Activated naive CD4-positive, alpha-beta T cell treated with anti-CD3 and anti-CD28 coated beads, Interleukin-2, amount 50 U/mL, for 72 hours (primary cell): ENCODE results near the gene CLDN16. TPM values are rescaled to one million over a fixed set of nuclear protein-coding genes. Genes with fewer than 3 reads are reported as not detected.

Source experiments
- ATAC-seq, 2 donors: fragments of 150-1000 bp; cut with Tn5 transposase; 2 replicates each; pipeline ENCODE4 v1.10.0; 2021; ENCODE audit warnings: mild to moderate bottlenecking in 2 of 2, moderate library complexity in 2 of 2
- DNase-seq, 2 donors: peaks; one replicate each; pipeline ENCODE4 v3.0.0; 2021 to 2022; ENCODE audit warnings: low spot score in 2 of 2
- H3K27ac Mint-ChIP-seq, 2 donors: one replicate each; pipeline ENCODE4 v1.8.0; 2022; ENCODE audit warnings: mild to moderate bottlenecking in 2 of 2, mixed read lengths in 2 of 2
- H3K36me3 Mint-ChIP-seq, 2 donors: one replicate each; pipeline ENCODE4 v1.8.0; 2022; ENCODE audit warnings: mixed read lengths in 2 of 2
- H3K9me3 Mint-ChIP-seq, 2 donors: one replicate each; pipeline ENCODE4 v1.8.0; 2022; ENCODE audit warnings: mixed read lengths in 2 of 2
- total RNA-seq, 2 donors: library from RNA; stranded (reverse); gene quantifications; one replicate each; pipeline ENCODE4 v1.2.3, GENCODE V29; 2022

Gene CLDN16, protein sequence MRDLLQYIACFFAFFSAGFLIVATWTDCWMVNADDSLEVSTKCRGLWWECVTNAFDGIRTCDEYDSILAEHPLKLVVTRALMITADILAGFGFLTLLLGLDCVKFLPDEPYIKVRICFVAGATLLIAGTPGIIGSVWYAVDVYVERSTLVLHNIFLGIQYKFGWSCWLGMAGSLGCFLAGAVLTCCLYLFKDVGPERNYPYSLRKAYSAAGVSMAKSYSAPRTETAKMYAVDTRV
- not detected for total RNA-seq

- H3K27ac Mint-ChIP-seq = no peak within 1 kb of the TSS
- no peak for DNase-seq
- ATAC-seq = no peak
Measured at GRCh38 chr3:190387578-190388213, at the start of gene CLDN16. Gene CLDN16 (plus strand): TSS chr3:190388163. CDS start chr3:190388330, 167 bp downstream.

DNA sequence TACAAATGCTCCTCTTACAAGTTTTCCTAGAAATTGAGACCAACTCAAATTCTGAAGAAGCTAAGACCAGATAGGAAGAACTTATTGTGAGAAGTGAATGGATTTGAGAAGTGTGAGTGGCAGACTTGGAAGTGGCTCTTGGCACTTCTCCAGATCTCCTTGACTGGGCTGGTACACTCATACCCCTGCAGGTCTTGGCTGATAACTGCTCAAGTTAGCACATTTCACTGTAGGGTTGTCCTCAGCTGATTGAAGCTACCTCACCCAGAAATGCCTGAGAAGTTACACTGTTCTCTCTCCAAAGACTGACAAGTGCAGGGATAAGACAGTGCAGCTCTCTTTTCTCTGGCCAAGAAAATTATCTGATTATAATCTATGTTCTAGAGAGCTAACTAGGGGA lies 49.2 kb upstream of the CLDN16 start:
- peaks cover 0 to 8% of the 10 kb centered on the region in 2 donors for H3K9me3 Mint-ChIP-seq
- DNase-seq (no peak), ATAC-seq (no peak)
- H3K27ac Mint-ChIP-seq = no peak overlapping the region
- peaks cover 5 to 10% of the 10 kb centered on the region in 2 donors for H3K36me3 Mint-ChIP-seq

More at GRCh38 chr3:190387578-190388213, at the start of gene CLDN16:
- Mint-ChIP-seq H3K9me3 (no peaks in the 10 kb centered on the region), H3K36me3 (no peaks in the 10 kb centered on the region)

DNA sequence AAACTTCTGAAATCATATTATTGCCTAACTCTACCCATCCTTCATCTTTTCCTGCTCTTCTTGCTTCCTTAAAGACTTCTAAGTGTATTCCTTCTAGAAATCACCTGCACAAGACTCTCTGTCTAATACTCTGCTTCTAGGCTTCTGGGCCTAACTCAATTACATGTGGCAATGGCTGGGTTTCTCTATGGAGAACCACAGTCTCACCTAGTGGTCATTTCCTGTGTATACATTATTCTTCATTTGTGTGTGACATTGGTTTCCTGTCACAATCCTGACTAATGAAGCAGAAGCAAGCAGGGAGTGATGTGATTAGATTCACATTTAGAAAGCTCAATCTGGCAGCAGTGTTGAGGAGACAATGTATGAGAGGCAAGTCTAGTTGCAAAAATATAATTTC lies 48.8 kb upstream of the CLDN16 start:
- ATAC-seq (peak; percentile 45 to 63), DNase-seq (no peak)
- no peak overlapping the region for H3K27ac Mint-ChIP-seq
- H3K36me3 Mint-ChIP-seq = peaks cover 5 to 10% of the 10 kb centered on the region in 2 donors
- H3K9me3 Mint-ChIP-seq = peaks cover 0 to 8% of the 10 kb centered on the region in 2 donors

GRCh38 chr3:190340071-190340470 lies 47.9 kb upstream of the CLDN16 start:
- Mint-ChIP-seq H3K36me3 (peaks cover 5 to 10% of the 10 kb centered on the region in 2 donors), H3K27ac (no peak overlapping the region), H3K9me3 (peaks cover 0 to 8% of the 10 kb centered on the region in 2 donors)
- ATAC-seq (no peak), DNase-seq (no peak)

DNA sequence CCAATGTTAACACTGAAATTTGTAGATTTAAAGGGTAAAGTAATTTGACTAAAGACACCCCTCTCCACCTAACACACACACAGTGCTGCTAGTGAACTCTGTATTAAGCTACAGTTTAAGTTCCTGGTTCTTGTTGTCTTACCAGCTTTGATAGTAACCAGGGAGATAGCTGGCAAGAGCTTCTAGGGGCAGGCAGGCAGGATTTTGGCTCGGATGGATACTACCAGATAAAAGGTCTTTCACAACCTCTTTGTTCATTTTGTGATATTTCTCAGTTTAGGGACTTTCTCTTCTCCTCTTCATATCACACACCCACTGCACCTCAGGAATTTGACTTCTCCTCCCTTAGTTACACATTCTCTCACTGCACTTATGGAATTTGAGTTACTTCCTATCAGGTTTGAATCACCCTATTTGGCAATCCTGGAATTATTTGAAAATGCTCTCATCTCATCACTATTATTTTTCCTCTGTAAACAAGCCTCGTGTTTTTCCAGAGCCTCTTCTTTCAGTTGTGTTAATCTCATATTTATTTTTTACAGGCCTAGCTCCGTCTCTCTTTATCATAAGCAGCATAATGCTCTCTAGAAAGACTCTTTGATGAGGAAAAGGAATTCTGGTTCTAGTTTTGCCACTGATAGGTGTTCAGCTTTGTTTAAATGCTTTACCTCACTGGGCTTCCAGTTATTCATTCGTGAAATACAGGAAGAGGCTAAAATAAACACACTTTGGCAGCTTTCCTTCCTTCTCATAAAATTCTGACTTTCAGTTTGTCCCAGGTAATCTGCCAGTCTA lies 42.7 kb upstream of the CLDN16 start:
- no peak for DNase-seq
- Mint-ChIP-seq H3K9me3 (peaks cover 0 to 13% of the 10 kb centered on the region in 2 donors), H3K36me3 (peaks cover 1 to 6% of the 10 kb centered on the region in 2 donors), H3K27ac (no peak overlapping the region)
- ATAC-seq = no peak

- Mint-ChIP-seq H3K36me3 (no peaks in the 10 kb centered on the region), H3K27ac (no peak overlapping the region), H3K9me3 (peaks cover 0 to 8% of the 10 kb centered on the region in 2 donors)
- DNase-seq = no peak
- ATAC-seq = no peak
Measured at GRCh38 chr3:190345878-190346277, 42.1 kb upstream of the CLDN16 start.

GRCh38 chr3:190346541-190346940 lies 41.4 kb upstream of the CLDN16 start:
- no peak for ATAC-seq
- H3K27ac Mint-ChIP-seq = no peak overlapping the region

DNA sequence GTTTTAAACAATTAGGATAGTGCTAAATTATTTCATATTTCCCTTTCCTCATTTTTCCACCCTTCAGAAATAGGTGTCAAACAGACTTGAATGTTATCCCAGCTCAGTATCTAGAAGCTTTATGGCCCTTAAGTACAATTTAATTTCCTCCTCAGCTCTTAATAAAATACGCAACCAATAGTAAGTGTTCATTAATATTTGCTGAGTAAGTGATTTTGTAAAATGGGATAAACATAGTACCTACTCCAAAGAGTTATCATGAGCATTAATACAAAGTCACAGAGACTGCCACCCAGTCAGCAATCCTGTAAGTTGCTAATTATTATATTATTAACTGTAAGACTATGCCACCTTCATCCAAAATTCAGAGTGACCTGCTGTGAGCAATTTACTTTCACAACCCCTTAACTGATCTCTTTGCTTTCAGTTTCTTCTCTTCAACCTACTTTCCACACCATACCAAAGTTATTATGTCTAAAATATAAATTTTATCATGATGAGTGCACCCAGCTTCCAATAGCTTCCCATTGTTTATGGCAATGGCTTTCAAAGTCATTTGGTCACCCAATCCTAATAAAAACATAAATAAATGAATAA lies 35.0 kb upstream of the CLDN16 start:
- Mint-ChIP-seq H3K36me3 (no peaks in the 10 kb centered on the region), H3K27ac (no peak overlapping the region), H3K9me3 (peaks cover 0 to 9% of the 10 kb centered on the region in 2 donors)
- DNase-seq (no peak), ATAC-seq (no peak)

More at GRCh38 chr3:190346541-190346940, 41.4 kb upstream of the CLDN16 start:
- DNase-seq = no peak
- H3K36me3 Mint-ChIP-seq = no peaks in the 10 kb centered on the region
- H3K9me3 Mint-ChIP-seq = peaks cover 0 to 13% of the 10 kb centered on the region in 2 donors

DNA sequence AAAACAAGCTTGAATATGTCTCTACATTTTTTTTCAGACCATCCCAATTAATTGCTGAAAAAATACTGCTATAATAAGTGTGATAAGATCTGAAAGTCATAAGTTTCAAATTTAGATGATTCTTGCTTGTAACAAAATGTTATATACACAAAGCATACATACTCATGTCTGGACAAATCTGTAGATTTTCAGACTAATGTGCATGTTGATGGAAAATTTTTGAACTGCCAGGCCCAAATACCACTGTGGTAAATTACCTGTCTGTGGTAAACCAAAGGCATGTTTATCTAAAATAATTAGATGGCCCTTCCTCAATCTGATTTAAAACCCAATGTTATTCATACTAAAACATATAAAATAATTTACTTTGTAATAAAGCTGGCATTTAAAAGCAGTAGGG lies 31.7 kb upstream of the CLDN16 start:
- DNase-seq = no peak
- ATAC-seq = no peak
- peaks cover 0 to 2% of the 10 kb centered on the region in 2 donors for H3K9me3 Mint-ChIP-seq
- H3K36me3 Mint-ChIP-seq = no peaks in the 10 kb centered on the region
- no peak overlapping the region for H3K27ac Mint-ChIP-seq

GRCh38 chr3:190357468-190357867 lies 30.5 kb upstream of the CLDN16 start:
- ATAC-seq (no peak), DNase-seq (no peak)
- H3K36me3 Mint-ChIP-seq = no peaks in the 10 kb centered on the region
- no peak overlapping the region for H3K27ac Mint-ChIP-seq
- no peaks in the 10 kb centered on the region for H3K9me3 Mint-ChIP-seq

DNA sequence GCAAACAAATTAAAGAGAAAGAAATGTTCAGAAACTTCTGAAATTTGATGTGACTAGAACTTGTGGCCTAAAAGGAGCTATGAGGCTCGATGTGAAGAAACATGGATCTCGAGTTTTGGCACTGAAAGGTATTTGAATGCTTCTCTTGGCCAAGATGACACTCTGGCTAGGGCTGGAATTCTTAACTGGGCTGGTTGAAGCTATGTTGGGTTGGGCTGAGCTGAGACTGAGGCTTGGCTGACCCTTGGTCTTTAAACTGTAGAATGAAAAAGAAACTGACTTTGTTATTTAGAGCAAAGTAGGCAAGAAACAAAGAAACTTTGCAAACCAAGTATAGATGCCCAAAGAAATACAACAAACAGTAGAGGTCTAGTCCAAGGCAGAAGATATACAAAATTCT lies 28.1 kb upstream of the CLDN16 start:
- no peak for ATAC-seq
- Mint-ChIP-seq H3K36me3 (no peaks in the 10 kb centered on the region), H3K9me3 (no peaks in the 10 kb centered on the region), H3K27ac (no peak overlapping the region)
- no peak for DNase-seq

DNA sequence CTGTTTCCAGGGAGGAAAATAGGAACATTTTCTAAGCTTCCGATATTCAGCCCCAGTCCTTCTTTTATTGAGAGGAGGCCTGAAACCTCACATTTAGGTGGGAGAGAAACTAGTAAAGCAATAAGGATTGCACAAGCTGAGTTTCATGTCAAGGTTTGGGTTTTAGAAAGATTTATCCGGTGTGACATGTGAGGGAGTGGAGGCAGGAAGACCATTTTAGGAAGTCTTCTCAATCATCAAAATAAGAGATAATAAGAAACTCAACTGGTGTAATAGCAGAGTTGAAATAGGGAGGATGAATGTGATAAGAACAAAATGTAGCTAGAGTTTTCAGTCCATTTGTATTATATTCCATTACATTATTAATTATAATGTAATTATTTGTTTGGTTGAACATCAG lies 27.7 kb upstream of the CLDN16 start:
- no peak for DNase-seq
- Mint-ChIP-seq H3K9me3 (no peaks in the 10 kb centered on the region), H3K27ac (no peak overlapping the region), H3K36me3 (no peaks in the 10 kb centered on the region)
- no peak for ATAC-seq

- no peak overlapping the region for H3K27ac Mint-ChIP-seq
- ATAC-seq = no peak
- no peaks in the 10 kb centered on the region for H3K36me3 Mint-ChIP-seq
- H3K9me3 Mint-ChIP-seq = no peaks in the 10 kb centered on the region
- DNase-seq = no peak
Measured at GRCh38 chr3:190361791-190362190, 26.2 kb upstream of the CLDN16 start.

DNA sequence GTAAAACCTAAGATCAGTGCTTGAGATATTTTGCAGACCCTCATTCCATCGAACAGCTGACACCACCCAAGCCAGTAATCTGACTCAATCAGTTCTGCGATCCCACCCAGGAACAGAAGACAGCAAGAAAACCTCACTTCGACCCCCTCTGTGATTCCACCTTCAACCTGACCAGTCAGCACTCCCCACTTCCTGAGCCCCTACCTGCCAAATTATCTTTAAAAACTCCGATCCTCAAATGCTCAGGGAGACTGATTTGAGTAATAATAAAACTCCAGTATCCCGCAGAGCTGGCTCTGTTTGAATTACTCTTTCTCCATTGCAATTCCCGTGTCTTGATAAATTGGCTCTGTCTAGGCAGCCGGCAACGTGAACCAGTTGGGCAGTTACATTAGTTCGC lies 25.7 kb upstream of the CLDN16 start:
- H3K36me3 Mint-ChIP-seq = no peaks in the 10 kb centered on the region
- ATAC-seq = no peak
- H3K27ac Mint-ChIP-seq = no peak overlapping the region
- DNase-seq = no peak
- no peaks in the 10 kb centered on the region for H3K9me3 Mint-ChIP-seq

DNA sequence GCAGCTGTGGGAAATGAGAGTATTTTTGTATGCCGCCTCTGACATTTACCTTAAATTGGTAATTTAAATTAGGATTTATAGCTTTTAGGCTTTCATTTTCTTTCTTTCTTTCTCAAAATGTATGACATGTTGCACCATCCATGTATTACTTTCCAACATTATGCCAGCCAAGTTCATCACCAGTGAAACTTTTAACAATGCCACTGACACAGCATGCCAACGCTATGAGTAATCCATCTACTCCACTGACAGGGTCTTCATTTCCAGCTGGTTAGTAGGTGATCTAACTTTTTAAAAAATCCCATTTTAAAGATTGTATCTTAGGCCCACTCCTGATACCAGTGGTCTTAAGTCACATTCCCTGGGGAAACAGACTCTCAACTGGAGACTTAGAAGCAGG lies 21.8 kb upstream of the CLDN16 start:
- no peaks in the 10 kb centered on the region for H3K36me3 Mint-ChIP-seq
- H3K27ac Mint-ChIP-seq = no peak overlapping the region
- no peaks in the 10 kb centered on the region for H3K9me3 Mint-ChIP-seq
- DNase-seq (no peak), ATAC-seq (no peak)

DNA sequence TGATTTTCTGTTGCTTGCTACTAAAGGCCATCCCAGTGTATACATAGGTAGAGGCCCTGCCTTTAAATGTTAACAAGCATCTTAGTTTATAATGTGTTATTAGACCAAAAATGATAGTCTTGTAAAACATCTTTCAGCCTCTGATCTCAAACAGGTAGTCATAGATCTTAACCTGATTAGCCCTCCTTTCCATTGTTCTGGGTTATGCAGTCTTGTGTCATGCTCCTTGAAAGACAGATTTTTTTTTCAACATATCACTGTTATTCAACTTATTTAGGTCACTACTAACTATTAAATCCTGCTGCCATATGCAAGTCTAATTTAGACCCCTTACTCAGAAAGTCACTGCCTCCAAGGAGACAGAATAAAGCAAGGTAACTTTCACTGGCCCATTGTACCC lies 19.1 kb upstream of the CLDN16 start:
- no peak for ATAC-seq
- Mint-ChIP-seq H3K27ac (no peak overlapping the region), H3K36me3 (no peaks in the 10 kb centered on the region), H3K9me3 (no peaks in the 10 kb centered on the region)
- no peak for DNase-seq

- Mint-ChIP-seq H3K9me3 (no peaks in the 10 kb centered on the region), H3K27ac (no peak overlapping the region), H3K36me3 (no peaks in the 10 kb centered on the region)
- DNase-seq (no peak), ATAC-seq (no peak)
Measured at GRCh38 chr3:190369668-190370295, 18.2 kb upstream of the CLDN16 start.
